Measurements from ENCODE around the gene TBX21. TPM values are rescaled to one million over a fixed set of nuclear protein-coding genes. Genes with fewer than 3 reads are reported as not detected.

The TBX21 gene, protein sequence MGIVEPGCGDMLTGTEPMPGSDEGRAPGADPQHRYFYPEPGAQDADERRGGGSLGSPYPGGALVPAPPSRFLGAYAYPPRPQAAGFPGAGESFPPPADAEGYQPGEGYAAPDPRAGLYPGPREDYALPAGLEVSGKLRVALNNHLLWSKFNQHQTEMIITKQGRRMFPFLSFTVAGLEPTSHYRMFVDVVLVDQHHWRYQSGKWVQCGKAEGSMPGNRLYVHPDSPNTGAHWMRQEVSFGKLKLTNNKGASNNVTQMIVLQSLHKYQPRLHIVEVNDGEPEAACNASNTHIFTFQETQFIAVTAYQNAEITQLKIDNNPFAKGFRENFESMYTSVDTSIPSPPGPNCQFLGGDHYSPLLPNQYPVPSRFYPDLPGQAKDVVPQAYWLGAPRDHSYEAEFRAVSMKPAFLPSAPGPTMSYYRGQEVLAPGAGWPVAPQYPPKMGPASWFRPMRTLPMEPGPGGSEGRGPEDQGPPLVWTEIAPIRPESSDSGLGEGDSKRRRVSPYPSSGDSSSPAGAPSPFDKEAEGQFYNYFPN
- under 0.01 and 0.09 TPM in 2 replicates for total RNA-seq

DNA sequence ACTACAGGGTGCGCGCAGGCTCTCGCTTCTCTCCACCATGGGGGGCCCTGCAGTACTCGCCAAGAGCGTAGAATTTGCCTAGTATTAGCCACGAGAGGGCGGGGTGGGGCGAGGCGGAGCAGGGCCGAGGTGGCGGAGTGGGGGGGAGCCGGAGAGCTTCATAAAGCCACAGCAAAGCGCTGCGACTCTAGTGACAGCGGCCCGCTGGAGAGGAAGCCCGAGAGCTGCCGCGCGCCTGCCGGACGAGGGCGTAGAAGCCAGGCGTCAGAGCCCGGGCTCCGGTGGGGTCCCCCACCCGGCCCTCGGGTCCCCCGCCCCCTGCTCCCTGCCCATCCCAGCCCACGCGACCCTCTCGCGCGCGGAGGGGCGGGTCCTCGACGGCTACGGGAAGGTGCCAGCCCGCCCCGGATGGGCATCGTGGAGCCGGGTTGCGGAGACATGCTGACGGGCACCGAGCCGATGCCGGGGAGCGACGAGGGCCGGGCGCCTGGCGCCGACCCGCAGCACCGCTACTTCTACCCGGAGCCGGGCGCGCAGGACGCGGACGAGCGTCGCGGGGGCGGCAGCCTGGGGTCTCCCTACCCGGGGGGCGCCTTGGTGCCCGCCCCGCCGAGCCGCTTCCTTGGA, at the start of gene TBX21:
Gene TBX21 (plus strand): TSS at position 190 of the 627 bp plus-strand sequence. CDS start 219 bp downstream, at position 409.

DNA sequence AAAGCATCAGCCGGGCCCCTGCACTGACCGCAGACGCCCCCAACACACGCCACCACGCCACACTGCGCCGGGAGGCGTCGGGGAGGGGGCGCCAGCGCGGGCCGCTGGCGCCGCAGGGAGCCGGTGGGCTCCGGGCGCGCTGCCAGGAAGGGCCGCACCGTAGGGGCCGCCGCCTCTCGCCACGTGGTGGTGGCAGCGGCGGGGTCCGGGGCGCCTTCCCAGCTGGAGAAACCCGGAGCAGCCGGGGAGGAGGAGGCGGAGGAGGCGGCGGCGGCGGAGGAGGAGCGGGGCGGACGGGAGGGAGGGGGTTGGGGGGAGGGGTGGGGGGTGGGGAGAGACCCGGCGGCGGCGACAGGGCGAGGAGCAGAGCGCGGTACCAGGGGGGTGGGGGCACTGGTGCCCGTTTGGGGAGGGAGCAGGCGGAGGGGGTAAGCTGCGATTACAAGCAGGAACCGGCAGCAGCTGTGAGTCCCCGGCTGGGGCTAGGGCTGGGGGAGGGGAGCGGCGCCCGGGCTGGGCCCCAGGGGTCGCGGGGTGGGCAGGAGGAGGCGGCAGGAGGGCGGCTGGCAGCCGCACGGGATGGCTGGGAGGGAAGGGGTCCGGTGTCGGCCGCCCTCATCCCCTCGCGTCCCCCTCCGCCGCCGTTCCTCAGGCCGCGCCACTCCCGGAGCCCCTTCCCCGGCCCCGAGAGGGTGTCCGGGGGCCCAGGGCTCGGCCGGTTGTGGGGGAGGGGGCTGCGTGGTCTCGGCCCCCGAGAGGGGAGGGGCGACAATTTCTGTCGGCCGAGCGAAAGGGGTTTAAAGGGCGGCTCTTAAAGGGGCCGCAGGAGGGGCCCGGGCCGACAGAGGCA, 39.1 kb upstream of the TBX21 start, which contains the start of gene TBKBP1:
Gene TBKBP1 (plus strand): TSS at position 431 of the 850 bp plus-strand sequence. CDS start 1,952 bp downstream, outside the sequence.

Other genes starting within 250 kb of the TBX21 start
- 76.5 and 78.3 TPM in 2 replicates for gene NPEPPS, start 202.1 kb upstream of the TBX21 start, total RNA-seq
- gene KPNB1, start 83.3 kb upstream of the TBX21 start, total RNA-seq, result 220 and 265 TPM in 2 replicates
- 5.3 and 10.7 TPM in 2 replicates for gene TBKBP1, start 39.1 kb upstream of the TBX21 start, total RNA-seq
- gene OSBPL7, start 88.6 kb downstream of the TBX21 start, total RNA-seq, result 5.0 TPM in 2 replicates
- 18.5 and 19.0 TPM in 2 replicates for gene MRPL10, start 98.3 kb downstream of the TBX21 start, total RNA-seq
- not detected in 2 replicates for gene LRRC46, start 98.4 kb downstream of the TBX21 start, total RNA-seq
- 28.7 and 34.8 TPM in 2 replicates for gene SCRN2, start 108.0 kb downstream of the TBX21 start, total RNA-seq
- gene SP6, start 117.9 kb downstream of the TBX21 start, total RNA-seq, result 1.4 and 1.7 TPM in 2 replicates
- gene SP2, start 163.0 kb downstream of the TBX21 start, total RNA-seq, result 1.4 and 1.8 TPM in 2 replicates
- gene PNPO, start 208.3 kb downstream of the TBX21 start, total RNA-seq, result 19.4 and 21.3 TPM in 2 replicates
- not detected in 2 replicates for gene PRR15L, start 224.6 kb downstream of the TBX21 start, total RNA-seq
- gene CDK5RAP3, start 237.9 kb downstream of the TBX21 start, total RNA-seq, result 65.1 and 76.4 TPM in 2 replicates

Data from dermis lymphatic vessel endothelial cell (primary cell).